HG03469 (cell line): ENCODE measurements around the gene GPX2.
A peak's percentile ranks its signal among the peaks of the same experiment; 100 is the strongest.
"Not testable (repeated sequence)": the region's sequence is repeated elsewhere in the genome, so short reads cannot be mapped to it uniquely, and the experiment has no call there.

Experiments used
- ATAC-seq: cut with Tn5 transposase; IDR thresholded peaks from one replicate; pipeline ENCODE4 v1.9.1; 2021; ENCODE audit warnings: mild to moderate bottlenecking, moderate library complexity, moderate number of reproducible peaks; ENCODE audit not compliant: unreplicated experiment

The GPX2 gene

GRCh38 chr14:64915029-64915424, 27.5 kb downstream of the GPX2 start:
- no peak for ATAC-seq

GRCh38 chr14:64914237-64915028, 28.1 kb downstream of the GPX2 start, which contains the start of gene CHURC1:
TSS of gene CHURC1 (plus strand) at chr14:64914455. CDS start at chr14:64914496, 41 bp downstream.
- peak; percentile 91 for ATAC-seq

- not testable (repeated sequence) for ATAC-seq
These were observed 29.1 kb downstream of the GPX2 start for GRCh38 chr14:64913477-64913876.

GRCh38 chr14:64912261-64912660, 30.3 kb downstream of the GPX2 start:
- ATAC-seq = no peak

GRCh38 chr14:64910847-64911495, 31.6 kb downstream of the GPX2 start:
- no peak for ATAC-seq

- ATAC-seq = no peak
These were observed 36.5 kb downstream of the GPX2 start for GRCh38 chr14:64906022-64906421.

GRCh38 chr14:64899958-64900357, 42.6 kb downstream of the GPX2 start:
- no peak for ATAC-seq

GRCh38 chr14:64891839-64892375, 50.6 kb downstream of the GPX2 start:
- no peak for ATAC-seq

- ATAC-seq = no peak
These were observed 51.2 kb downstream of the GPX2 start for GRCh38 chr14:64891173-64891838.

- ATAC-seq = no peak
These were observed 53.2 kb downstream of the GPX2 start for GRCh38 chr14:64889352-64889751.
